Cardiac muscle cell (in vitro differentiated cells and primary cell): ENCODE data around the gene ELN. TPM values are rescaled to one million over a fixed set of nuclear protein-coding genes. Genes with fewer than 3 reads are reported as not detected.

Experiments used
- polyA plus RNA-seq: library from polyadenylated mRNA; unstranded; fragments of >200 nt; fragmentation: Nextera tagmentation; extraction: Ambion mirVana; gene quantifications from 2 replicates; pipeline ENCODE4 v1.2.1, GENCODE V29; 2016
- total RNA-seq: library from RNA; depleted of rRNA; stranded (reverse); fragments of >200 nt; gene quantifications from 2 replicates; pipeline ENCODE4 v1.2.3, GENCODE V29; 2016

The ELN gene
- total and polyA plus RNA-seq, 2 experiments from 2014 or later, result 0.77 TPM; not detected in 1

Other genes starting within 250 kb of the ELN start
- 0.46 and 0.48 TPM in 2 replicates for gene CLDN4, start 197.2 kb upstream of the ELN start, total RNA-seq
- gene CLDN4, start 197.2 kb upstream of the ELN start, polyA plus RNA-seq, result 0.99 and 1.9 TPM in 2 replicates
- 5.1 and 5.2 TPM in 2 replicates for gene METTL27, start 185.7 kb upstream of the ELN start, total RNA-seq
- gene METTL27, start 185.7 kb upstream of the ELN start, polyA plus RNA-seq, result 4.6 and 11.2 TPM in 2 replicates
- not detected in 2 replicates for gene TMEM270, start 167.0 kb upstream of the ELN start, total RNA-seq
- gene TMEM270, start 167.0 kb upstream of the ELN start, polyA plus RNA-seq, result not detected in 2 replicates
- 50.1 and 54.4 TPM in 2 replicates for gene LIMK1, start 55.6 kb downstream of the ELN start, total RNA-seq
- gene LIMK1, start 55.6 kb downstream of the ELN start, polyA plus RNA-seq, result 14.4 and 15.6 TPM in 2 replicates
- 314 and 330 TPM in 2 replicates for gene EIF4H, start 146.2 kb downstream of the ELN start, total RNA-seq
- gene EIF4H, start 146.2 kb downstream of the ELN start, polyA plus RNA-seq, result 323 and 395 TPM in 2 replicates
- gene LAT2, start 181.8 kb downstream of the ELN start, total RNA-seq, result 0.63 and 1.1 TPM in 2 replicates
- 0.86 and 0.94 TPM in 2 replicates for gene LAT2, start 181.8 kb downstream of the ELN start, polyA plus RNA-seq
- gene RFC2, start 226.2 kb downstream of the ELN start, total RNA-seq, result 14.6 and 26.8 TPM in 2 replicates
- gene RFC2, start 226.2 kb downstream of the ELN start, polyA plus RNA-seq, result 49.2 and 69.2 TPM in 2 replicates